GM18868 (cell line): ENCODE results near the gene MTOR.
"Not testable (repeated sequence)": the region's sequence is repeated elsewhere in the genome, so short reads cannot be mapped to it uniquely, and the experiment has no call there.

Source experiments
- ATAC-seq: cut with Tn5 transposase; IDR thresholded peaks from one replicate; pipeline ENCODE4 v1.9.1; 2021; ENCODE audit warnings: mild to moderate bottlenecking, moderate library complexity; ENCODE audit not compliant: unreplicated experiment

MTOR gene

GRCh38 chr1:11281518-11282331 lies 19.4 kb upstream of the MTOR start:
- no peak for ATAC-seq

- ATAC-seq = no peak
Observed at GRCh38 chr1:11280719-11281376, 18.5 kb upstream of the MTOR start.

- no peak for ATAC-seq
Observed at GRCh38 chr1:11279630-11280029, 17.3 kb upstream of the MTOR start.

- ATAC-seq = no peak
Observed at GRCh38 chr1:11279152-11279551, 16.8 kb upstream of the MTOR start.

- ATAC-seq = peak; percentile 37
Observed at GRCh38 chr1:11273595-11274234, 11.4 kb upstream of the MTOR start.

GRCh38 chr1:11272832-11273594 lies 10.7 kb upstream of the MTOR start, which contains the start of gene UBIAD1:
Gene UBIAD1, plus strand, starts transcription at chr1:11273198. Its CDS starts 334 bp downstream, at chr1:11273532.
- peak; percentile 82 for ATAC-seq

GRCh38 chr1:11272544-11272831 lies 10.1 kb upstream of the MTOR start:
- no peak for ATAC-seq

GRCh38 chr1:11267350-11268337 lies 5.3 kb upstream of the MTOR start:
- not testable (repeated sequence) for ATAC-seq

GRCh38 chr1:11266268-11267074 lies 4.1 kb upstream of the MTOR start:
- ATAC-seq = no peak

- no peak for ATAC-seq
Observed at GRCh38 chr1:11256299-11256698, 6.1 kb downstream of the MTOR start.

- ATAC-seq = no peak
Observed at GRCh38 chr1:11253226-11253625, 9.1 kb downstream of the MTOR start.

GRCh38 chr1:11252538-11252937 lies 9.8 kb downstream of the MTOR start:
- no peak for ATAC-seq

GRCh38 chr1:11248169-11248568 lies 14.2 kb downstream of the MTOR start:
- ATAC-seq = no peak

GRCh38 chr1:11245904-11246719 lies 16.2 kb downstream of the MTOR start:
- ATAC-seq = no peak

- ATAC-seq = no peak
Observed at GRCh38 chr1:11245248-11245647, 17.1 kb downstream of the MTOR start.

- ATAC-seq = no peak
Observed at GRCh38 chr1:11238311-11238710, 24.0 kb downstream of the MTOR start.

- no peak for ATAC-seq
Observed at GRCh38 chr1:11237356-11237755, 25.0 kb downstream of the MTOR start.

GRCh38 chr1:11233208-11233607 lies 29.1 kb downstream of the MTOR start:
- ATAC-seq = no peak
